ENCODE measurements around the gene PPP2R3B.

DNA sequence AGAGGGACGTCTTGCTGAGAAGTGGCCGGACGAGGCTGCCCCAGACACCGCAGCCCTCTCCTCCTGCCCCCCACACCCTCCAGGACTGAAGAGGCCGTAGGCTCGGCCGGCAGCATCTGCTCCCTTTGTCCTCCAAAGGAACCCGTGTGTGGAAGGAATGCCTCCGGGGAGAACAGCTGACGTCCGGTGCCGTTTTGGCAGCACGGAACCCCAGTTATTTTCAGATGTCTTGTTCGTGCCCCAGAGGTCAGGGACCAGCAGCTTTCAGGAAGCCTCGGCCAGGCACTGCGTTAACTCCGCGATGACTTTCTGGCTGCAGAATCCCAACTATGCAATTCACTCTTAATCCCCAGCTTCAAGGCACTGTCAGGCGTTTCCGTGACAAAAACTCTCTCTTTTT lies 10.9 kb upstream of the PPP2R3B start:
- TF ChIP-seq, protein P1, sequence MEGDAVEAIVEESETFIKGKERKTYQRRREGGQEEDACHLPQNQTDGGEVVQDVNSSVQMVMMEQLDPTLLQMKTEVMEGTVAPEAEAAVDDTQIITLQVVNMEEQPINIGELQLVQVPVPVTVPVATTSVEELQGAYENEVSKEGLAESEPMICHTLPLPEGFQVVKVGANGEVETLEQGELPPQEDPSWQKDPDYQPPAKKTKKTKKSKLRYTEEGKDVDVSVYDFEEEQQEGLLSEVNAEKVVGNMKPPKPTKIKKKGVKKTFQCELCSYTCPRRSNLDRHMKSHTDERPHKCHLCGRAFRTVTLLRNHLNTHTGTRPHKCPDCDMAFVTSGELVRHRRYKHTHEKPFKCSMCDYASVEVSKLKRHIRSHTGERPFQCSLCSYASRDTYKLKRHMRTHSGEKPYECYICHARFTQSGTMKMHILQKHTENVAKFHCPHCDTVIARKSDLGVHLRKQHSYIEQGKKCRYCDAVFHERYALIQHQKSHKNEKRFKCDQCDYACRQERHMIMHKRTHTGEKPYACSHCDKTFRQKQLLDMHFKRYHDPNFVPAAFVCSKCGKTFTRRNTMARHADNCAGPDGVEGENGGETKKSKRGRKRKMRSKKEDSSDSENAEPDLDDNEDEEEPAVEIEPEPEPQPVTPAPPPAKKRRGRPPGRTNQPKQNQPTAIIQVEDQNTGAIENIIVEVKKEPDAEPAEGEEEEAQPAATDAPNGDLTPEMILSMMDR (IDR thresholded peaks at IDR 0.05), result no peak
- no peak for TF ChIP-seq POLR2AphosphoS5 (IDR thresholded peaks at IDR 0.05)
